Left forelimb (tissue), 1 donor: ENCODE data around the gene BCAS3.
"Not testable (repeated sequence)": the region's sequence is repeated elsewhere in the genome, so short reads cannot be mapped to it uniquely, and the experiment has no call there.

Source experiments
- DNase-seq: peaks from one replicate; pipeline ENCODE4 v3.0.0-alpha.2; 2018; ENCODE audit warnings: low spot score

BCAS3 gene

DNA sequence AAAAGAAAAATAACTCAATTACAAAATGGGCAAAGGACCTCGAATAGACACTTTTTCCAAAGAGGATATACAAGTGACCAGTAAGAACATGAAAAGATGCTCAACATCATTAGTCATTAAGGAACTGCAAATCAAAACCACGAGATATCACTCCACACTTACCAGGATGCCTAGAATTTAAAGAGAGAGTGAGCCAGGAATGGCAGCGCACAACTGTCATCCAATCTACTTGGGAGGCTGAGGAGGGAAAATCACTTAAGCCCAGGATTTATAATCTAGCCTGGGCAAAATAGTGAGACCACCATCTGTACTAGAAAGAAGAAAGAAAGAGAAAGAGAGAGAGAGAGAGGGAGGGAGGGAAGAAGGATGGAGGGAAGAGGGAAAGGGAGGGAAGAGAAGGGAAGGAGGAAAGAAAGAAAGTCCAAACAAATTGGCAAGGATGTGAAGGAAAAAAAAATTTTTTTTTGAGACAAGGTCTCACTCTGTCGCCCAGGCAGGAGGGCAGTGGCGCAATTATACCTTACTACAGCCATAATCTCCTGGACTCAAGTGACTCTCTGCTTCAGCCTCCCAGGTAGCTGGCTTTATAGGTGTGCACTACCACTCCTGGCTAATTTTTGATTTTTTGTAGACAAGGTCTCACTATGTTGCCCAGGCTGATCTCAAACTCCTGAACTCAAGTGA lies 744.6 kb downstream of the BCAS3 start:
- DNase-seq: no peak

DNA sequence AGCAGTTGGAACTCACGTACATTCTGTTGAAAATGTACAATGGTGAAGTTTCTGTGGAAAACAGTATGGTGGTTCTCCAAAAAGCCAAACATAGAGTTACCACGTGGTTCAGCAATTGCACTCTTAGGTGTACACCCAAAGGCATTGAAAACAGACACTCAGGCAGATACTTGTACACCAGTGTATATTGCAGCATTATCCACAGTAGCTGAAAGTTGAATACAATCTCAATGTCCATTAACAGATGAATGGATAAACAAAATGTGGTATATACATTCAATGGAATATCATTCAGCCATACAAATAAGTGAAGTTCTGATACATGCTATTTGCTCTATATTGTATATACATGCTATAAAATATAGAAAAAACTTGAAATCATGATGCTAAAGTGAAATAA lies 745.2 kb downstream of the BCAS3 start:
- no peak for DNase-seq

- no peak for DNase-seq
These were observed 746.5 kb downstream of the BCAS3 start for GRCh38 chr17:61423967-61424649.

DNA sequence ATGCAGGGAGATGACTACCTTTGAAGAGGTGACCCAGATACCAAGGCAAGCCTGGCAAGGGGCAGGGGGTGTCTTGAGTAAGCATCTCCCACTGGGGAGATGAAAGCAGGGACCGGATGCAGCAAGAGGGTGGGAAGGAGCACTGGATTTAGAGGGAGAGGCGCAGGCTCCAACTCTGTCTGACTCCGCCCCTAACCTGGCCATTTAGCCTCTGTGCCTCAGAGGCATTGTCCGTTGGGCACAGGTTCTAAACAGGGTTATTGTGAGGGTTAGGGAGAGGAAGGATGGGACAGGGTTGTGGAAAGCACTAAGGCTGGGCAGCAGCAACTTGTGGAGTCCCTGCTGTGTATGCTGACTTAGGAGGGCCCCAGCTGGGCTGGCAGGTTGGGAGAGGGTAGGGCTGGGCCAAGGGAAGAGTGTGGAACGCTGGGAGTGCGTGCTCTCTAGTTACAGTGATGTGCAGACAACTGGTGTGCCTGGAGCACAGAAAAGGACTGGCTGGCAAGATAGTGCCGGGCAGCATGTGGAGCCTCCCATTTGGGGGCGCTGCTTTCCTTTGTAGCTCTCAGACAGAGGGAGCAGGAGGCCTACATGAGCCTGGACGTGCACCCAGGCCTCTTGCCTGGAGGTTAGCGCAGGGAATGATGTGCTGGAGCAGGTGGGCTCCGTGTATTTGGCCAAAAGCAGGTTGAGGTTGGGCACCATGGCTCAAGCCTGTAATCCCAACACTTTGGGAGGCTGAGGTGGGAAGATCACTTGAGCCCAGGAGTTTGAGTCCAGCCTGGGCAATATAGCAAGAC lies 748.2 kb downstream of the BCAS3 start:
- DNase-seq: no peak

DNA sequence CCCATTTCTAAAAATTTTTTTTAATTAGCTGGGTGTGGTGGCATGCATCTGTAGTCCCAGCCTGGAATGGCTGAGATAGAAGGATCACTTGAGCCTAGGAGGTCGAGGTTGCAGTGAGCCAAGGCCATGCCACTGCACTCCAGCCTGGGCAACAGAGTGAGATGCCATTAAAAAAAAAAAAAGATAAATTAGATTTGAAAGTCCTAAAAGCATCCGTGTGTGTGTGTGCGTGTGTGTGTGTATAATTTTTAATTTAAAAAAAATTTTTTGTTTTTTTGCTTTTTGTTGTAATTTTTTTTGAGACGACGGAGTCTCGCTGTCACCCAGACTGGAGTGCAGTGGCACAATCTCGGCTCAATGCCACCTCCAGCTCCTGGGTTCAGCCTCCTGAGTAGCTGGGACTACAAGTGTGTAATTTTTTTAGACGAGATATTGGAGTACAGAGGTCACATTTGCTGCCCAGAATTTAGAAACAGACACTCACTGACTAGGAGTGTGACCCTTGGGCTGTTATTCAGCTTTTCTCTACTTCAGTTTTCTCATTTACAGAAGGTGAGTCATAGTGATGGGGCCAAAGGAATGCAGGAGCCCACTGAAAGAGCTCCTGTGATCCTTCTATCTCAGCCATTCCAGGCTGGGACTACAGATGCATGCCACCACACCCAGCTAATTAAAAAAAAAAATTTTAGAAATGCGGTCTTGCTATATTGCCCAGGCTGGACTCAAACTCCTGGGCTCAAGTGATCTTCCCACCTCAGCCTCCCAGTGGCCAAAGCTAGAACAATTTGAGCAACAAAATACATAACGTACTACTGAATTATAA lies 749.0 kb downstream of the BCAS3 start:
- no peak for DNase-seq

- no peak for DNase-seq
These were observed 749.9 kb downstream of the BCAS3 start for GRCh38 chr17:61427567-61427966.

GRCh38 chr17:61429274-61429673 lies 751.6 kb downstream of the BCAS3 start:
- DNase-seq: no peak

GRCh38 chr17:61429831-61430230 lies 752.2 kb downstream of the BCAS3 start:
- not testable (repeated sequence) for DNase-seq

DNA sequence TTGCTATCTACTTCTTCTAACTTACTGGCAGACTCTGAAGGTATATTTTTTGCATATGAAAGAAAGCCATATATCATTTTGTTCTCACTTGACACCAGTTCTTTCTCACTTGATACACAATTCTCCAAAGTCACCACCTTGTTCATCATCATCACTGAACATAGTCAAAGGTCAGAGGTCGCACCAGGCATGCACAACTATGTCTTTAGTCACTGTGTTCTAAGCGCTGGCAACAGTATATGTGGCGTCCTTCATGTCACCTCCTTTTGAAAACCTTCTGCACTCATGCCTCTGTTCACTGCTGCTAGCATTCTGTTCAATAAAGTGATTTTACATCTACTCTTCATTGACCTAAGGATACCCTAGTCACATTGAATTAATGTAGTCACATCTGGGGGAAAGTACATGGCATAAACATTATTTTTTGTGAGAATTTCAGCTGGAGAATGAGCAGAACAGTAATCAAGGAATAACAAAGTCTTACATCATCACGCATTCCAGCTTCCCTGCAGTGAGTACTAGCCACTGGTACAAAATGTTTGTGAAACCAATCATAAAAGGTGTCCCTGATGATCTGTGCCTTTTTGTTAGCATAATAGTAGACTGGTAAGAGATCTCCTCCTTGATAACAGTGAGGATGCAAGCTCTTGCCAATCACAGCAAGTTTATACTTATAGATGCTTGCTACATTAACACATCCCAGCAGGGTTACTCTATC lies 754.1 kb downstream of the BCAS3 start:
- no peak for DNase-seq

GRCh38 chr17:61436273-61436672 lies 758.6 kb downstream of the BCAS3 start:
- DNase-seq: no peak

DNA sequence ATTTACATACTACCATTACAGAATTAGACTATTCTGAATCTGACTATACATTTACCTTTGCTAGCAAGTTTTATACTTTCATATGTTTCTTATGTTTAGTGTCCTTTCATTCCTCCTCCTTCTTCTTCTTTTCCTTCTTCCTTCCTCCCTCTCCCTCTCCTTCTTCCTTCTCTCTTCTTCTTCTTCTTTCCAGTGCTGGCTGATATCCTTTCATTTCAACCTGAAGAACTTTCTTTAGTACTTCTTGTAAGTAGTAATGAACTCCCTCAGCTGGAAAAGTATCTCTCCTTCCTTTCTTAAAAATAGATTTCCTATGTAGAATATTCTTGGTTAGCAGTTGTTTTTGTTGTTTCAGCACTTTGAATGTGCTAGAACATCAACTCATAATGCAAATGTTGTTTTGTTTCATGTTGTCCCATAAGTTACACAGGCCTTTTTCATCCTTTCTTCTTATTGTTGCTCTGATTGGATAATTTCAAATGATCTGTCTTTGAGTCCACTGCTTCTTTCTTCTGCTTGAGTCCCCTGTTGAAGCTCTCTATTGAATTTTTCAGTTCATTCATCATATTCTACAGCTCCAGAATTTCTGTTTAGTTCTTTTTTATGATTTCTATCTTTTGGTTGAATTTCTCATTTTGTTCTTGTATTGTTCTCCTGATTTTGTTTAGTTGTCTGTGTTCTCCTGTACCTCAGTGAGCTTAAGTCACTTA lies 759.5 kb downstream of the BCAS3 start:
- no peak for DNase-seq

- DNase-seq: no peak
These were observed 763.0 kb downstream of the BCAS3 start for GRCh38 chr17:61440697-61441096.

GRCh38 chr17:61441507-61441906 lies 763.9 kb downstream of the BCAS3 start:
- not testable (repeated sequence) for DNase-seq

DNA sequence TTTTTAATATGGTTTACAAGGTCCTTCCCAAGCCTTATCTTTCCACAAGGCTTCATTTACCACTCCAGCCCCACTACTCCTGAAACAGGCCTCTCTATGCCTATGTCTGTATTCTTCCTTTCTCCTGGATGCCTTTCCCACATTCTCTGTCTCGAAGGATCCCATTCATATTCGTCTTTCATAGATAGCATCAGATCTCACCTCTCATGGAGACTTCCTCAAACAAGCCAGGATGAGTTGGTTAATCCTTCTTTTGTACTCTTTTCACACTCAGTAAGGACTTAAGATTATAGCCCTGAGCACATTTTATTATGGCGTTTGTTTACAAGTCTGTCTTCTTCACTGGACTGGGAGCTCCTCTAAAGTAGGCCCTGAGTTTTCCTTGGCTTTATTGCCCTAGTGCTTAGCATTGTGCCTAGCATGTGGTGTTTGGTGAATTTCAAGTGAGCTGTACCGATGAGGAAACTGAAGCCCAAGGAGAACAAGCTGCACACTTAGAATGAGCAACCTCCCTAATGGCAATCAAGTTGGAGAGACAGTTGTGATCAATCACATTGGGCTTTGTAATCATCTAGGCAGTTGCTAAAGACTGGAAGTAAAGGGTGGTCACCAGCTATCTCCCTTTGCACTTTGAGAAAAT lies 764.6 kb downstream of the BCAS3 start:
- no peak for DNase-seq
